DMS153 treated with DMSO at 0.1 percent for 48 hours (cell line): ENCODE measurements around the gene TBC1D21.
A peak's percentile ranks its signal among the peaks of the same experiment; 100 is the strongest.

Experiments used
- DNase-seq: peaks from one replicate; lab custom pipeline; 2025; ENCODE audit not compliant: unreplicated experiment; lab: John Stamatoyannopoulos, UW

TBC1D21 gene

GRCh38 chr15:73858062-73858461 lies 15.3 kb upstream of the TBC1D21 start:
- DNase-seq: no peak

- DNase-seq: no peak
These were observed 11.1 kb upstream of the TBC1D21 start for GRCh38 chr15:73862276-73862675.

GRCh38 chr15:73865379-73865778 lies 8.0 kb upstream of the TBC1D21 start:
- DNase-seq: no peak

GRCh38 chr15:73865904-73866303 lies 7.5 kb upstream of the TBC1D21 start:
- no peak for DNase-seq

- no peak for DNase-seq
These were observed 6.9 kb upstream of the TBC1D21 start for GRCh38 chr15:73866481-73866880.

GRCh38 chr15:73866881-73867410 lies 6.4 kb upstream of the TBC1D21 start:
- DNase-seq: no peak

GRCh38 chr15:73867426-73867825 lies 5.9 kb upstream of the TBC1D21 start:
- no peak for DNase-seq

- DNase-seq: no peak
These were observed 5.4 kb upstream of the TBC1D21 start for GRCh38 chr15:73867956-73868355.

- DNase-seq: no peak
These were observed 4.0 kb upstream of the TBC1D21 start for GRCh38 chr15:73869216-73869995.

- no peak for DNase-seq
These were observed 2.5 kb upstream of the TBC1D21 start for GRCh38 chr15:73870700-73871408.

- no peak for DNase-seq
These were observed 1.0 kb upstream of the TBC1D21 start for GRCh38 chr15:73872346-73872745.

- DNase-seq: peak; percentile 5
These were observed 636 bp downstream of the TBC1D21 start for GRCh38 chr15:73873889-73874511.

GRCh38 chr15:73879426-73879825 lies 6.1 kb downstream of the TBC1D21 start:
- DNase-seq: no peak

- DNase-seq: no peak
These were observed 8.4 kb downstream of the TBC1D21 start for GRCh38 chr15:73881579-73882320.

GRCh38 chr15:73882761-73883419 lies 9.5 kb downstream of the TBC1D21 start:
- DNase-seq: no peak

GRCh38 chr15:73884159-73884558 lies 10.8 kb downstream of the TBC1D21 start:
- no peak for DNase-seq

GRCh38 chr15:73885954-73886700 lies 12.8 kb downstream of the TBC1D21 start:
- DNase-seq: no peak

GRCh38 chr15:73886717-73887345 lies 13.5 kb downstream of the TBC1D21 start:
- no peak for DNase-seq

GRCh38 chr15:73887481-73887880 lies 14.1 kb downstream of the TBC1D21 start:
- DNase-seq: no peak
